Pancreas (tissue), 10 donors: ENCODE measurements around the gene TLE1. TPM values are rescaled to one million over a fixed set of nuclear protein-coding genes. Genes with fewer than 3 reads are reported as not detected.

ENCODE experiments used
- ATAC-seq, 4 donors: fragments of 200-7000 bp; cut with Tn5 transposase; one replicate each; pipeline versions ENCODE4 v1.8.0 to v1.9.1; 2020; ENCODE audit warnings: mild to moderate bottlenecking in 4 of 4, moderate library complexity in 4 of 4
- DNase-seq, 6 donors: peaks; one replicate each; pipeline ENCODE4 v3.0.0-alpha.2; 2020
- FAIRE-seq: peaks from 2 replicates; lab custom pipeline; 2012; peaks lifted over from hg19 to GRCh38; lab: Jason Lieb, UNC
- H3K27ac ChIP-seq, 4 donors: fragments of 200-600 bp; sonication (generic); 1 replicate in 3 of 4; 2 replicates in 1 of 4; pipeline versions ENCODE4 v1.5.0 to v1.8.0; 2020
- H3K27me3 ChIP-seq, 4 donors: fragments of 200-600 bp; one replicate each; pipeline ENCODE4 v1.8.0; 2021
- H3K36me3 ChIP-seq, 3 donors: fragments of 200-600 bp; sonication (generic) in 1 of 3; one replicate each; pipeline versions ENCODE4 v1.5.0 to v1.8.0; 2020 to 2021
- H3K4me1 ChIP-seq, 3 donors: fragments of 200-600 bp; one replicate each; pipeline ENCODE4 v1.8.0; 2021
- H3K4me3 ChIP-seq, 4 donors: fragments of 200-600 bp; sonication (generic) in 2 of 4; one replicate each; pipeline versions ENCODE4 v1.5.0 to v1.8.0; 2020 to 2021
- H3K9me3 ChIP-seq, 4 donors: fragments of 200-600 bp; one replicate each; pipeline ENCODE4 v1.8.0; 2021
- CTCF ChIP-seq, 4 donors: fragments of 200-600 bp; sonication (generic) in 3 of 4; IDR thresholded peaks; one replicate each; pipeline versions ENCODE4 v1.5.0 to v1.8.0; 2021; ENCODE audit warnings: antibody characterized with exemption in 4 of 4
- WGBS, 2 donors: extraction: QIAGEN DNeasy Blood & Tissue Kit; methylation state at CpG; one replicate each; pipeline ENCODE4 v1.1.7; 2013; 5-methylcytosine and 5-hydroxymethylcytosine counted together
- intact Hi-C, 3 donors: fragments of 100-400 bp; cut with DNase I; formaldehyde crosslinking; loops; one replicate each; pipeline versions ENCODE4 v1.11.1 to v1.14.2; 2022
- polyA plus RNA-seq, 2 donors: library from polyadenylated mRNA; stranded (reverse); fragments of 200-250 nt; gene quantifications; one replicate each; pipeline ENCODE4 v1.2.3, GENCODE V29; 2013
- total RNA-seq, 6 donors: library from RNA; stranded (reverse); fragmentation: NEBNext Ultra II Directional in 4 of 6; extraction: Animal tissue kit (Norgen Biotek cat#: 25700) in 4 of 6; gene quantifications; one replicate each; pipeline versions ENCODE4 v1.2.1 to v1.2.4, GENCODE V29; 2021 to 2023
- donor health status: healthy with polysubstance abuse.
- donor health status: DM: no; HTN: no; CAD: no; lungs with moderate emphysema.
- donor health status: DM: no; HTN: no; CAD: no.
- donor health status: control.
- donor health status: control.
- donor health status: Bipolar disorder and iron deficiency.
- donor health status: DM: yes; HTN: yes; CAD: no.
- donor health status: DM: no; HTN: no; CAD: no.
- donor health status: DM: no; HTN: no; CAD: no.
- donor health status: DM: yes; HTN: yes; CAD: no.

TLE1 gene
- total and polyA plus RNA-seq, 8 donors, result 15.1 to 38.9 (median 28.4) TPM

GRCh38 chr9:81717061-81717746 lies 27.9 kb upstream of the TLE1 start:
- intact Hi-C loops, result no loop called here
- Histone ChIP-seq H3K9me3 (no peaks in the 10 kb centered on the region), H3K4me3 (no peak overlapping the region), H3K4me1 (peaks cover 0 to 6% (median 0%) of the 10 kb centered on the region in 3 donors), H3K27me3 (no peaks in the 10 kb centered on the region), H3K36me3 (no peaks in the 10 kb centered on the region), H3K27ac (peak overlapping the region in 2 of 4 donors; percentile 30 to 37)
- DNase-seq (no peak), FAIRE-seq (no peak), ATAC-seq (no peak)
- WGBS, 2 donors, result 61 to 62% methylated on average over 5 of the region's 5 CpGs
- no peak for TF ChIP-seq CTCF (IDR thresholded peaks at IDR 0.05)

- H3K9me3 ChIP-seq, result no peaks in the 10 kb centered on the region
- FAIRE-seq, result no peak
- no peak for TF ChIP-seq CTCF (IDR thresholded peaks at IDR 0.05)
Measured at GRCh38 chr9:81716409-81716808, 27.1 kb upstream of the TLE1 start.

GRCh38 chr9:81705578-81705977 lies 16.2 kb upstream of the TLE1 start:
- intact Hi-C loops, result no loop called here
- FAIRE-seq (no peak), DNase-seq (no peak), ATAC-seq (no peak)
- H3K27ac ChIP-seq, result no peak overlapping the region
- no peak overlapping the region for H3K4me3 ChIP-seq
- H3K27me3 ChIP-seq, result no peaks in the 10 kb centered on the region
- H3K4me1 ChIP-seq, result no peaks in the 10 kb centered on the region
- 64 to 68% methylated on average over 2 of the region's 2 CpGs for WGBS, 2 donors
- no peak for TF ChIP-seq CTCF (IDR thresholded peaks at IDR 0.05)
- no peaks in the 10 kb centered on the region for H3K9me3 ChIP-seq
- no peaks in the 10 kb centered on the region for H3K36me3 ChIP-seq

More at GRCh38 chr9:81716409-81716808, 27.1 kb upstream of the TLE1 start:
- Histone ChIP-seq H3K36me3 (no peaks in the 10 kb centered on the region), H3K27me3 (no peaks in the 10 kb centered on the region), H3K4me3 (no peak overlapping the region), H3K27ac (no peak overlapping the region), H3K4me1 (peaks cover 0 to 6% (median 0%) of the 10 kb centered on the region in 3 donors)
- WGBS, 2 donors, result 93 to 96% methylated on average over 6 of the region's 6 CpGs
- intact Hi-C loops, result no loop called here
- no peak for ATAC-seq
- DNase-seq, result no peak

- H3K4me3 ChIP-seq, result no peak overlapping the region
- no peak for FAIRE-seq
- H3K27ac ChIP-seq, result no peak overlapping the region
- TF ChIP-seq CTCF (IDR thresholded peaks at IDR 0.05), result no peak
- no peaks in the 10 kb centered on the region for H3K36me3 ChIP-seq
- H3K4me1 ChIP-seq, result peaks cover 0 to 6% (median 0%) of the 10 kb centered on the region in 3 donors
- no peak for DNase-seq
- intact Hi-C loops, result no loop called here
- WGBS, 2 donors, result 22 to 31% methylated on average over 7 of the region's 7 CpGs
- ATAC-seq, result no peak
- no peaks in the 10 kb centered on the region for H3K9me3 ChIP-seq
- no peaks in the 10 kb centered on the region for H3K27me3 ChIP-seq
Measured at GRCh38 chr9:81694541-81694940, 5.2 kb upstream of the TLE1 start.

GRCh38 chr9:81693671-81694378 lies 4.5 kb upstream of the TLE1 start:
- intact Hi-C loops, result no loop called here
- DNase-seq, result no peak
- Histone ChIP-seq H3K9me3 (no peaks in the 10 kb centered on the region), H3K36me3 (no peaks in the 10 kb centered on the region), H3K27me3 (no peaks in the 10 kb centered on the region), H3K4me1 (peaks cover 0 to 6% (median 0%) of the 10 kb centered on the region in 3 donors), H3K4me3 (no peak overlapping the region), H3K27ac (no peak overlapping the region)
- TF ChIP-seq CTCF (IDR thresholded peaks at IDR 0.05), result no peak
- ATAC-seq, result no peak
- WGBS, 2 donors, result 48 to 50% methylated on average over 6 of the region's 6 CpGs
- FAIRE-seq, result no peak
